A673 (cell line): Measurements from ENCODE around the gene PTTG1IP.

Source experiments
- EZH2 ChIP-seq: fragments of 200-600 bp; sonication (generic); IDR thresholded peaks from 2 replicates; pipeline ENCODE4 v1.6.1; 2017; ENCODE audit warnings: borderline replicate concordance, low read depth, mild to moderate bottlenecking, mixed read lengths, antibody characterized with exemption, low read length; ENCODE audit not compliant: poor library complexity, severe bottlenecking
- TF ChIP-seq, protein P1 (sequence below): fragments of 300-800, 200-600 bp; sonication (generic); conservative IDR thresholded peaks from 2 replicates; pipeline ENCODE4 v1.5.1; 2017; ENCODE audit warnings: low read depth, mild to moderate bottlenecking, antibody characterized with exemption, low read length, moderate library complexity, mixed read lengths

DNA sequence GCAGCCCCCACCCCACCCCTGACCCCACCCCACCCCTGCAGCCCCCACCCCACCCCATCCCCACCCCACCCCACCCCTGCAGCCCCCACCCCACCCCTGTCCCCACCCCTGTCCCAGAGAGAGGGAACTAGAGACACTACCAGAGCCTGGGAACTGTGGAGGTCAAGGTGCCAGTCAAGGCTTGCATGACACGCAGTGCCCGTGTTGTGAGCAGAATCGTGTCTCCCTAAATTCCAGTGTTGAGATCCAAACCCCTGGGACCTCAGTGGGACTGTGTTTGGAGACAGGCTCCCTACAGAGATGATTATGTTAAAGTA, 37.2 kb downstream of the PTTG1IP start:
- TF ChIP-seq, protein P1, sequence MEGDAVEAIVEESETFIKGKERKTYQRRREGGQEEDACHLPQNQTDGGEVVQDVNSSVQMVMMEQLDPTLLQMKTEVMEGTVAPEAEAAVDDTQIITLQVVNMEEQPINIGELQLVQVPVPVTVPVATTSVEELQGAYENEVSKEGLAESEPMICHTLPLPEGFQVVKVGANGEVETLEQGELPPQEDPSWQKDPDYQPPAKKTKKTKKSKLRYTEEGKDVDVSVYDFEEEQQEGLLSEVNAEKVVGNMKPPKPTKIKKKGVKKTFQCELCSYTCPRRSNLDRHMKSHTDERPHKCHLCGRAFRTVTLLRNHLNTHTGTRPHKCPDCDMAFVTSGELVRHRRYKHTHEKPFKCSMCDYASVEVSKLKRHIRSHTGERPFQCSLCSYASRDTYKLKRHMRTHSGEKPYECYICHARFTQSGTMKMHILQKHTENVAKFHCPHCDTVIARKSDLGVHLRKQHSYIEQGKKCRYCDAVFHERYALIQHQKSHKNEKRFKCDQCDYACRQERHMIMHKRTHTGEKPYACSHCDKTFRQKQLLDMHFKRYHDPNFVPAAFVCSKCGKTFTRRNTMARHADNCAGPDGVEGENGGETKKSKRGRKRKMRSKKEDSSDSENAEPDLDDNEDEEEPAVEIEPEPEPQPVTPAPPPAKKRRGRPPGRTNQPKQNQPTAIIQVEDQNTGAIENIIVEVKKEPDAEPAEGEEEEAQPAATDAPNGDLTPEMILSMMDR: no peak
- no peak for TF ChIP-seq EZH2
